NCI-H2171 (cell line): ENCODE measurements around the gene TIMM13.
"Not testable (repeated sequence)": the region's sequence is repeated elsewhere in the genome, so short reads cannot be mapped to it uniquely, and the experiment has no call there.

Source experiments
- DNase-seq: peaks from one replicate; lab custom pipeline; 2025; lab: John Stamatoyannopoulos, UW

The TIMM13 gene

GRCh38 chr19:2413629-2414028 is 13.8 kb downstream of the TIMM13 start:
- DNase-seq, result no peak

DNA sequence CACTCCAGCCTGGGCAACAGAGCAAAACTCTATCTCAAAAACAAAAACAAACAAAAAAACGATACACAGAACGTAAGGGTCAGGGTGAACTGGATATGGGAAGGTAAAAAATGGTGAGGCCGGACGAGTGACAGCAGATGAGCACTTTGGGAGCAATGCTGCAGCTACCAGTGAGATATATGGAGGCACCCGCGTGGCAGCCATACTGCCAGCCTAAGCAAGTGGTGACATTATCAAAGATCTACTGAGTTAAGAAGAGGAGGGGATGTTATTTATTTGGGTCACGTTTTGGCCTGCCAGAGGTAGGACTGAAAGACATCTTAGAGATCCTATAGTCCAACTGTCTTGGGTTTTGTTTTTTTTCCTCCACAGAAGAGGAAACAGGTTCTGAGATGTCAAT is 14.2 kb downstream of the TIMM13 start:
- DNase-seq, result no peak

DNA sequence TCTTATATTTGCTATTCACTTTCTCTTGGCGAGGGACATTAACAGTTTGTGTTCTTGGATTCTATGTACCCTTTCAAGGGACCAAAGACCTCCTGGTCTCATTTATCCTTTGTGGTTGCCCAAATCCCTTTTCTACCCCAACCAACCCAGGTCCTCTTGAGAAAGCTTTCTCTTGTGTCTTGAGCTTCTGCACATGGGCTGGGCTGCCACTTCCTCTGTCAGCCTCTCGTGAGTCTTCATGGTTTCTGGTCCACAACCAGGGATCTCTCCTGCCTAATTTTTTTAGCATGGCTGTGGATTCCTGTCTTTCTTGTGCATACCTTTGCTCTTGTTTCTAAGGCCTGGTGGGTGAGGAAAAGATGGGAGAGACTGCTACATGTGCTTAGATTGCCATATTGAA is 14.9 kb downstream of the TIMM13 start:
- DNase-seq, result no peak

DNA sequence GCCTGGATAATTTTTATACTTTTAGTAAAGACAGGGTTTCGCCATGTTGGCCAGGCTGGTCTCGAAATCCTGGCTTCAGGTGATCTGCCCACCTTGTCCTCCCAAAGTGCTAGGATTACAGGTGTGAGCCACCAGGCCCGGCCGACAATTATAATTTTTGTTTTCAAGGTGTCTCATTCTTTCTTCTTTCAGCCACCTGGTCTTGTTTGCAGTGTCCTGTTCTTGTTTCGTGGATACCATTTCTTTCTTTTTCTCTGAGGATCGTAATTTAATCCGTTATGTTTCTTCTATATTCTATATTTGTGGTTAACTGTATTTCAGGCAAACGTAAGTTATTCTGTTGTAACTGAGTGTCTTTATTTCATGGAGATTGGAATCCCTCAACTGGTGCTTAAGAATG is 15.7 kb downstream of the TIMM13 start:
- no peak for DNase-seq

DNA sequence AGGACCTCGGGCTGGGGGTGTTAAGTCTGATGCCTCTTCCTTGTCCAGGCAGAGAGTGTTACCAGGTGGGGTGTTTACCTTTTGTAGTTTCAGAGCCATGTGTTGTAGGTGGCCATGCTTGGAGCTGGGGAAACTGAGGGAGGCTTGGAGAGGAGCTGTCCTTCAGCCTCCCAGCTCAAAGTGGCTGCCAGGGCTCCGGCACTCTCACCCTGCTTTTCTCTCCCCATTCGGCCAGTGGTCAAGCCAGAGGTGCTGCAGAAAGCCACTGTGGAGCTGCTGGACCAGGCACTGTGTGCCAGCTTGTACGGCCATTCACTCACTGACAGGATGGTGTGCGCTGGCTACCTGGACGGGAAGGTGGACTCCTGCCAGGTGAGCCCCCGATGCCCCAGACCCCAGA is 17.4 kb downstream of the TIMM13 start:
- no peak for DNase-seq

DNA sequence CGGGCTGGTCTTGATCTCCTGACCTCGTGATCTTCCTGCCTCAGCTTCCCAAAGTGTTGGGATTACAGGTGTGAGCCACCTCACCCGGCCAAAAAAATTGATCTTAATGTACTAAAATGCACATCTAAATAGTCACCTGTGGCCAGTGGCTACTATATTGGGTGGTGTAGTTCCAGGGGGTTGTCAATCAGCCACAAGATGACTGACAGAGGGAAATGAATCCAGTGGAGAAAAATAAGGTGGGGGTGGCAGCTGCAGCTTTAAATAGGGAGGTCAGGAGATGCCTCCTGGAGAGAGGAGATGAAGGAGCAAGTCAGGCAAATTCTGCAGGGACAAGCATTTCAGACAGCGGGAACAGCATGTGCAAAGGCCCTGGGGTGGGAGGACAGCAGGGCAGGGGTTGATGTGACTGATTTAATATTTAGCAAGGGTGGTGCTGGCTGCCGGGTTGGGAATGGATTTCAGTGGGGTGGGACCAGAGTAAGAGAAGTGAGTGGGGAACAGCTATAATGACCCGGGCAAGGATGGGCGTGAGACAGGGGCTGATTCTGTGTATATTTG is 18.0 kb downstream of the TIMM13 start:
- no peak for DNase-seq

DNA sequence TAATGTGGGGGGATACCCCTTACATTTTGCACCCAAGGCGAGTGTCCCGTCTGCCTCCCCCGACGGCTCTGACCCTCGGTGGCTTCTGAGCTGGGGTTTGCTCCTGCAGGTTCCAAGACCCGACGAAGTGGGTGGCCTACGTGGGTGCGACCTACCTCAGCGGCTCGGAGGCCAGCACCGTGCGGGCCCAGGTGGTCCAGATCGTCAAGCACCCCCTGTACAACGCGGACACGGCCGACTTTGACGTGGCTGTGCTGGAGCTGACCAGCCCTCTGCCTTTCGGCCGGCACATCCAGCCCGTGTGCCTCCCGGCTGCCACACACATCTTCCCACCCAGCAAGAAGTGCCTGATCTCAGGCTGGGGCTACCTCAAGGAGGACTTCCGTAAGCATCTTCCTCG is 19.1 kb downstream of the TIMM13 start:
- DNase-seq, result no peak

- DNase-seq, result no peak
Observed at GRCh38 chr19:2399582-2399981, 27.8 kb downstream of the TIMM13 start.

DNA sequence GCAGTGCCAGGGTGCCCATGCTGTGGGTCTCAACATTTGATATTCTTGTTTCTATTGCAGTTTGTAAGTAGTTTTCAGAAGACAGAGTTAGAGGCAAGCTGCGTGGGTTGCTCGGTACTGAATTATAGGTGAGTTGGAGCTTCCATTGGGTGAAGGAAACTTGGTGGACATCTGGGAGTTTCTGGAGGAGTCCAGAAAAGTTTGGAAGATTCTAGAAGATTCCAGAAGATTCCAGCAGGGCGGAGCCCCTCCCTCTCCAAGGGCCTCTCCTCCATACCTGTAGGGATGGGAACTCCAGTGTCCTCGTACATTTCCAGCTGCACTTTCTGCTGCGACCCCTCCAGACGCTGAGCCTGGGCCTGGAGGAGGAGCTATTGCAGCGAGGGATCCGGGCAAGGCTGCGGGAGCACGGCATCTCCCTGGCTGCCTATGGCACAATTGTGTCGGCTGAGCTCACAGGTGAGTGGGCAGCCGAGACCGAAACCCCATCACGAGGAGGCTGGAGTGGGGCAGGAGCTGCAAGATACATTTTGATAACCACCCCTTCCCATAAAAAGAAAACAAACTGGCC is 28.6 kb downstream of the TIMM13 start:
- DNase-seq, result no peak

DNA sequence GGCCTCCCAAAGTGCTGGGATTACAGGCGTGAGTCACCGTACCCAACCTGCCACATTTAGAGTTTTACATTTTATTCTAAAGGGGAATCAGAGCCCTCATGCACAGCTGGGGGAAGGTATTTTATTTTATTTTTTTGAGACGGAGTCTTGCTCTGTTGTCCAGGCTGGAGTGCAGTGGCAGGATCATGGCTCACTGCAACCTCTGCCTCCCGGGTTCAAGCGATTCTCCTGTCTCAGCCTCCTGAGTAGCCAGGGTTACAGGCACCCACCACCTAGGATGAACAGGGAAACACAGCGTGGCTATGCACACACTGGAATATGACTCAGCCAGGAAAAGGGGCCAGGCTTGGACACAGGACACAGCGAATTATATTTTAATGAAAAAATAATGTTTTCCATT is 30.2 kb downstream of the TIMM13 start:
- DNase-seq, result not testable (repeated sequence)

DNA sequence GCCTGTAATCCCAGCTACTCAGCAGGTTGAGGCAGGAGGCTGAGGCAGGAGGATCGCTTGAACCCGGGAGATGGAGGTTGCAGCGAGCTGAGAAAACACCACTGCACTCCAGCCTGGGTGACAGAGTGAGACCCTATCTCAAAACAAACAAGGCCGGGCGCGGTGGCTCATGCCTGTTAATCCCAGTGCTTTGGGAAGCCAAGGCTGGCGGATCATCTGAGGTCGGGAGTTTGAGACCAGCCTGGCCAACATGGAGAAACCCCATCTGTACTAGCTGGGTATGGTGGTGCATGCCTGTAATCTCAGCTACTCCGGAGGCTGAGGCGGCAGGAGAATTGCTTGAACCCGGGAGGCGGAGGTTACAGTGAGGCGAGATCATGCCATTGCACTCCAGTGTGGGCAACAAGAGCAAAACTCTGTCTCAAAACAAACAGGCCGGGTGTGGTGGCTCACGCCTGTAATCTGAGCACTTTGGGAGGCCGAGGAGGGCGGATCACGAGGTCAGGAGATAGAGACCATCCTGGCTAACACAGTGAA is 32.0 kb downstream of the TIMM13 start:
- not testable (repeated sequence) for DNase-seq

DNA sequence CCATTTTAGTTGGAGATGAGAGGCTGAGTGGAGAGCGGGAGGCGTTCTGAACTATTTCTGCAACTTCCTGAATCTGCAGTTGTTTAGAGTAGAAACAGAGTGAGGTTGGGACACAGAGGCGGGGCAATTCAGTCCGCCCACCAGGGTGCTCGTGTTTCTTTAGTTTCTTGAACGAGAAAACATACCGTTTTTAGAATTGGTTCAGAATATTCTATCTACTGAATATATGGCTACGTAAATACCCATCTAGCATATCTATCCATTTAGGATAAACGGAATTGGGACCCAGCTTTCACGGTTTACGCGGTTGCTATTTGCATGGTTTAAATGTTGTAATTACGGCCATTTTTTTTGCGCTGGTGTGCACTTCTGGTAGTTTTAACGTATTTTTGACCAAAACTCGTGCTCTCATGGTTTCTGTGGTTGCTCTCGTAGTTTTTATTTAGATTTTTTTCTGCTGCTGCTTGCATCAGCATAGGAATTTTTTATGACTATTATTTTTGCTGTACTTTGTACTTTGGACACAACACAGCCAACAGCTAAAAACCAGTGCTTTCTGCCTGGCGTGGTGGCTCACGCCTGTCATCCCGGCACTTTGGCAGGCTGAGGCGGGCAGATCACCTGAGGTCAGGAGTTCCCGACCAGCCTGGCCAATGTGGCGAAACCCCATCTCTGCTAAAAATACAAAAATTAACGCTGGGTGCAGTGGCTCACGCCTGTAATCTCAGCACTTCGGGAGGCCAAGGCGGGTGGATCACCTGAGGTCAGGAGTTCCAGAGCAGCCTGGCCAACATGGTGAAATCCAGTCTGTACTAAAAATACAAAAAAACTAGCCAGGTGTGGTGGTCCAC is 32.7 kb downstream of the TIMM13 start:
- DNase-seq, result no peak

DNA sequence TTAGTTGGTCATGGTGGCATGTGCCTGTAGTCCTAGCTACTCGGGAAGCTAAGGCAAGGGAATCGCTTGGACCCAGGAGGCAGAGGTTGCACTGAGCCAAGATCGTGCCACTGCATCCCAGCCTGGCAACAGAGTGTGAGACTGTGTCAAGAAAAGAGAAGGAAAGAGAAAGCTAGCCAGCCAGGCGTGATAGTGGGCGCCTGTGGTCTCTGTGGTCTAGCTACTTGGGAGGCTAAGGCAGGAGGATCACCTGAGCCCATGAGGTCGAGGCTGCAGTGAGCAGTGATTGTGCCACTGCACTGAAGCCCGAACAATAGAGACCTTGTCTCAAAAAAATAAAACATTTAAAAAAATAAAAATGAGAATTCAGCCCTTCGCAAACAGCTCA is 33.3 kb downstream of the TIMM13 start:
- no peak for DNase-seq

DNA sequence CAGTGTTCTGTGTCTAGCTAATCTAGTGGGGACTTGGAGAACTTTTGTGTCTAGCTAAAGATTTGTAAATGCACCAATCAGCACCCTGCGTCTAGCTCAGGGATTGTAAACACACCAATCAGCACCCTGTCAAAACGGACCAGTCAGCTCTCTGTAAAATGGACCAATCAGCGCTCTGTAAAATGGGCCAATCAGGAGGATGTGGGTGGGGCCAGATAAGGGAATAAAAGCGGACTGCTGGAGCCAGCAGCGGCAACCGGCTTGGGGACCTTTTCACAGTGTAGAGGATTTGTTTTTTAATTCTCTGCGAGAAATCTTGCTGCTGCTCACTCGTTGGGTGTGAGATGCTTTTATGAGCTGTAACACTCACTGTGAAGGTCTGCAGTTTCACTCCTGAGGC is 34.5 kb downstream of the TIMM13 start:
- DNase-seq, result not testable (repeated sequence)

GRCh38 chr19:2392366-2392765 is 35.0 kb downstream of the TIMM13 start:
- no peak for DNase-seq

DNA sequence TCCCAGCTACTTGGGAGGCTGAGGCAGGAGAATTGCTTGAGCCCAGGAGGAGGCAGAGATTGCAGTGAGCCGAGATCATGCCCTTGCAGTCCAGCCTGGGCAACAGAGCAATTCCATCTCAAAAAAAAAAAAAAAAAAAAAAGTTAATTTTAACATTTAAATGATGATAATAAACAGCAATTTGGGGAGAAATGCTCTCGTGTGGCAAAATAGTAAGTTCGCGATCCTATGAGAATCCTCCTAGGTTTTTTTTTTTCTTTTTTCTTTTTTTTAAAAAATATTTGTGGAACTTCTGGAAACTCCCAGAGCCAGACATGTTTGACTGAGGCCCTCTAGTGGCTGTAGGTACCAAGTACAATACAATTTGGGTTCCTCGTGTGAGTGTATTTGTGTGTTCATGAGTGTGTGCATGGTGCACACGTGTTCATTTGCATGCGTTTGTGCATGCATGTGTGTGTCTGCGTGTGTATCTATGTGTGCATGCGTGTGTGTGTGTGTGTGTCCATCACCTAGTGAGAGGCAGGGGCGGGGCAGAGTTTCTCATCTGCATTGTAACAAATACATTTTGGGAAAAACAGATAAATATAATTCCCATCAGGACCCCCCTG is 36.2 kb downstream of the TIMM13 start:
- DNase-seq, result peak; percentile 60

GRCh38 chr19:2389594-2389993 is 37.8 kb downstream of the TIMM13 start:
- no peak for DNase-seq

DNA sequence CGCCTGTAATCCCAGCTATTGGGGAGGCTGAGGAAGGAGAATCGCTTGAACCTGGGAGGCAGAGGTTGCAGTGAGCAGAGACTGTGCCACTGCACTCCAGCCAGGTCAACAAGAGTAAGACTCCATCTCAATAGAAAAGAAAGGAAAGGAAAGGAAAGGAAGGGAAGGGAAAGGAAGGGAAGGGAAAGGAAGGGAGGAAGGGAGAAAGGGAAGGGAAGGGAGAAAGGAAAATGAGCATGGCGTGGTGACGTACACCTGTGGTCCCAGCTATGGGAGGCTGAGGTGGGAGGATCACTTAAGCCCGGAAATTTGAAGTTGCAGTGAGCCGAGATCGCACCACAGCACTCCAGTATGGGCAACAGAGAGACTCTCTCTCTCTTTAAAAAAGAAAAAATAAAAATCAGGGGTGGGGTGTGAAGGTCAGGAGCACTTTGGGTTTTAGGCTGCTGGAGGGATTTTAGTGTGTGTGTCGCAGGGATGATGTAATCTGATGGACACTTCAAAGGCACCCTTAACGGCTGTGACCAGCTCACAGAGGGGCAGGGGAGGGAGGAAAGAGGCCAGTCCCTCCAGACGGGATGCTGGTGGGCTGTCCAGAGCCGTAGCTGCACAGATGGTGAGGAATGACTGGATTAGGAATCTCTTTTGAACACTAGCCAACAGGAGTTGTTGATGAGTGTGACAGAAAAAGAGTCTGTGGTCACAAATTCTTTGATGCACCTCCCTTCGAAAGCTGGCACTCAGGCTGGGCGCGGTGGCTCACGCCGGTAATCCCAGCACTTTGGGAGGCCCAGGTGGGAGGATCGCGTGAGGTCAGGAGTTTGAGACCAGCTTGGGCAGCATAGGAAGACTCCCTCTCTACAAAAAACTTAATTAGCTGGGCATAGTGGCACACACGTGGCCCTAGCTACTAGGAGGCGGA is 39.8 kb downstream of the TIMM13 start:
- DNase-seq, result no peak

DNA sequence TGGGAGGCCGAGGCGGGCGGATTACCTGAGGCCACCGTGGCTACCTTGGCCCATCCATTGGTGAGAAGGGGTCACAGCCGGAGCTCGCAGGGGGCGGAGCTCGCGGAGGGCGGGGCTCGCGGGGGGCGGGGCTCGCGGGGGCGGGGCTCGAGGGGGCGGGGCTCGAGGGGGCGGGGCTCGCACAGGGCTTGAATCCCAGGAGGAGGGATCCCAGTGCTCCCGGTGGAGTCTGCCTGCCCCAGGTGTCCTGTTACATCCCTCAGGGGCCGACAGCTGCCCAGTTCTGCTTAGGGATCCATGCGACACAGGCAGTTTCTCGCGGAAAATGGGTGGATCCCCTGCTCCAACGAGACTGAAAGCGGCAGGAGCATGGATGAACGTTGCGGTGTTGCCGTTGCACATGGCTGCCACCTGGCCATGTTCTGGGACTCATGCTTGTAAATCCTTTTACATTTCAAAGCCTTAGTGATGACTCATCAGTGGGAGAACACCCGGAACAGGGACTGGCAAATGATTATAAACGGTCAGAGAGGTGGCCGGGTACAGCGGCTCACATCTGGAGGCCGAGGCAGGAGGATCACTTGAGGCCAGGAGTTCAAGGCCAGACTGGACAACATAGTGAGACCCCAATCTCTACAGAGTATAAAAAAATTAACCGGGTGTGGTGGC is 42.2 kb downstream of the TIMM13 start:
- DNase-seq, result peak; percentile 95

DNA sequence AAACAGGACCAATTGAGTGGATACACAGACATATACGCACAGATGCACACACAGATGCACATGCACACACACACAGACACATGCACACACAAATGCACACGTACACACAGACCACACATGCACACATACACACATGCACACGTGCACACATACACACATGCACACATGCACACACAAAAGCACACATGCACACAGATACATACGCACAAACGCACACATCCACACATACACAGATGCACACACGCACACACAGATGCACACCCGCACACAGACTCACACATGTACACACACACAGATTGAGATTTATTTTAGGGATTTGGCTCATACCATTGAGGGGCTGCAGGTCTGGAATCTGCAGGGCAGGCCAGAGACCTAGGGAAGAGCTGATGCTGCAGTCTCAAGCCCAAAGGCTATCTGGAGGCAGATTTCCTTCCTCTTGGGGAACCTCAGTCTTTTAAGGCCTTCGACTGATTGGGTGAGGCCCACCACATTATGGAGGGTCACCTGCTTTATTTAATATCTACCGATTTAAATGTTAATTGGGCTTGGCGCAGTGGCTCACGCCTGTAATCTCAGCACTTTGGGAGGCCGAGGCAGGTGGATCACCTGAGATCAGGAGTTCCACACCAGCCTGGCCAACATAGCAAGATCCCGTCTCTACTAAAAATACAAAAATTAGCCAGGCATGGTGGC is 44.7 kb downstream of the TIMM13 start:
- no peak for DNase-seq
